ENCODE results near the gene AGPAT4.

AGPAT4 gene

GRCh38 chr6:161137839-161138542 is 135.9 kb downstream of the AGPAT4 start:
- WGBS, 2 experiments (ENCODE audit: insufficient coverage in 2 of 2) = 94 to 98% methylated on average over 7 to 8 of the region's 12 CpGs
- Histone ChIP-seq H3K4me3 (ENCODE audit: extremely low read depth, insufficient read depth, low read length, poor library complexity, severe bottlenecking) (no peak overlapping the region), H3K36me3 (ENCODE audit: control insufficient read depth, insufficient read depth, low read length) (peaks cover 76% of the 10 kb centered on the region), H3K4me1 (ENCODE audit: control insufficient read depth, insufficient read depth, low read length, poor library complexity, severe bottlenecking) (no peaks in the 10 kb centered on the region), H3K9me3 (ENCODE audit: control insufficient read depth, low read length) (no peaks in the 10 kb centered on the region), H3K27ac (ENCODE audit: low read depth, low read length, severe bottlenecking) (no peak overlapping the region)

GRCh38 chr6:161137320-161137719 is 136.5 kb downstream of the AGPAT4 start:
- H3K36me3 ChIP-seq (ENCODE audit: control insufficient read depth, insufficient read depth, low read length) = peaks cover 76% of the 10 kb centered on the region
- 95 to 97% methylated on average over 10 to 11 of the region's 11 CpGs for WGBS, 2 experiments (ENCODE audit: insufficient coverage in 2 of 2)
- no peak overlapping the region for H3K27ac ChIP-seq (ENCODE audit: low read depth, low read length, severe bottlenecking)
- no peaks in the 10 kb centered on the region for H3K9me3 ChIP-seq (ENCODE audit: control insufficient read depth, low read length)
- H3K4me3 ChIP-seq (ENCODE audit: extremely low read depth, insufficient read depth, low read length, poor library complexity, severe bottlenecking) = no peak overlapping the region
- no peaks in the 10 kb centered on the region for H3K4me1 ChIP-seq (ENCODE audit: control insufficient read depth, insufficient read depth, low read length, poor library complexity, severe bottlenecking)

- no peak overlapping the region for H3K4me3 ChIP-seq (ENCODE audit: extremely low read depth, insufficient read depth, low read length, poor library complexity, severe bottlenecking)
- WGBS, 2 experiments (ENCODE audit: insufficient coverage in 2 of 2) = 94 to 95% methylated on average over 9 to 11 of the region's 11 CpGs
- H3K36me3 ChIP-seq (ENCODE audit: control insufficient read depth, insufficient read depth, low read length) = peaks cover 82% of the 10 kb centered on the region
- H3K27ac ChIP-seq (ENCODE audit: low read depth, low read length, severe bottlenecking) = no peak overlapping the region
- no peaks in the 10 kb centered on the region for H3K9me3 ChIP-seq (ENCODE audit: control insufficient read depth, low read length)
- H3K4me1 ChIP-seq (ENCODE audit: control insufficient read depth, insufficient read depth, low read length, poor library complexity, severe bottlenecking) = no peaks in the 10 kb centered on the region
Observed at GRCh38 chr6:161136655-161137054, 137.2 kb downstream of the AGPAT4 start.

- no peaks in the 10 kb centered on the region for H3K9me3 ChIP-seq (ENCODE audit: control insufficient read depth, low read length)
- H3K4me3 ChIP-seq (ENCODE audit: extremely low read depth, insufficient read depth, low read length, poor library complexity, severe bottlenecking) = no peak overlapping the region
- H3K36me3 ChIP-seq (ENCODE audit: control insufficient read depth, insufficient read depth, low read length) = peaks cover 84% of the 10 kb centered on the region
- 92 to 93% methylated on average over 21 to 22 of the region's 23 CpGs for WGBS, 2 experiments (ENCODE audit: insufficient coverage in 2 of 2)
- H3K4me1 ChIP-seq (ENCODE audit: control insufficient read depth, insufficient read depth, low read length, poor library complexity, severe bottlenecking) = no peaks in the 10 kb centered on the region
- no peak overlapping the region for H3K27ac ChIP-seq (ENCODE audit: low read depth, low read length, severe bottlenecking)
Observed at GRCh38 chr6:161135695-161136591, 137.9 kb downstream of the AGPAT4 start.

- no peak overlapping the region for H3K4me3 ChIP-seq (ENCODE audit: extremely low read depth, insufficient read depth, low read length, poor library complexity, severe bottlenecking)
- whole genome bisulfite sequencing, 2 experiments (ENCODE audit: insufficient coverage in 2 of 2) = 97 to 99% methylated on average over 16 to 17 of the region's 17 CpGs
- H3K27ac ChIP-seq (ENCODE audit: low read depth, low read length, severe bottlenecking) = no peak overlapping the region
- H3K36me3 ChIP-seq (ENCODE audit: control insufficient read depth, insufficient read depth, low read length) = peaks cover 86% of the 10 kb centered on the region
- H3K4me1 ChIP-seq (ENCODE audit: control insufficient read depth, insufficient read depth, low read length, poor library complexity, severe bottlenecking) = no peaks in the 10 kb centered on the region
- H3K9me3 ChIP-seq (ENCODE audit: control insufficient read depth, low read length) = no peaks in the 10 kb centered on the region
Observed at GRCh38 chr6:161134550-161135298, 139.1 kb downstream of the AGPAT4 start.

GRCh38 chr6:161133963-161134362 is 139.9 kb downstream of the AGPAT4 start:
- peaks cover 86% of the 10 kb centered on the region for H3K36me3 ChIP-seq (ENCODE audit: control insufficient read depth, insufficient read depth, low read length)
- H3K27ac ChIP-seq (ENCODE audit: low read depth, low read length, severe bottlenecking) = no peak overlapping the region
- H3K9me3 ChIP-seq (ENCODE audit: control insufficient read depth, low read length) = peaks cover under 1% of the 10 kb centered on the region
- H3K4me3 ChIP-seq (ENCODE audit: extremely low read depth, insufficient read depth, low read length, poor library complexity, severe bottlenecking) = no peak overlapping the region
- WGBS, 2 experiments (ENCODE audit: insufficient coverage in 2 of 2) = 91 to 98% methylated on average over 5 to 6 of the region's 9 CpGs
- H3K4me1 ChIP-seq (ENCODE audit: control insufficient read depth, insufficient read depth, low read length, poor library complexity, severe bottlenecking) = no peaks in the 10 kb centered on the region

- 87 to 94% methylated on average over 10 to 11 of the region's 11 CpGs for WGBS, 2 experiments (ENCODE audit: insufficient coverage in 2 of 2)
- Histone ChIP-seq H3K4me3 (ENCODE audit: extremely low read depth, insufficient read depth, low read length, poor library complexity, severe bottlenecking) (no peak overlapping the region), H3K4me1 (ENCODE audit: control insufficient read depth, insufficient read depth, low read length, poor library complexity, severe bottlenecking) (no peaks in the 10 kb centered on the region), H3K36me3 (ENCODE audit: control insufficient read depth, insufficient read depth, low read length) (peaks cover 88% of the 10 kb centered on the region), H3K9me3 (ENCODE audit: control insufficient read depth, low read length) (peaks cover 11% of the 10 kb centered on the region), H3K27ac (ENCODE audit: low read depth, low read length, severe bottlenecking) (no peak overlapping the region)
Observed at GRCh38 chr6:161132384-161132783, 141.5 kb downstream of the AGPAT4 start.

GRCh38 chr6:161130967-161131766 is 142.7 kb downstream of the AGPAT4 start:
- Histone ChIP-seq H3K9me3 (ENCODE audit: control insufficient read depth, low read length) (peaks cover 22% of the 10 kb centered on the region), H3K36me3 (ENCODE audit: control insufficient read depth, insufficient read depth, low read length) (peaks cover 91% of the 10 kb centered on the region), H3K4me3 (ENCODE audit: extremely low read depth, insufficient read depth, low read length, poor library complexity, severe bottlenecking) (no peak overlapping the region), H3K4me1 (ENCODE audit: control insufficient read depth, insufficient read depth, low read length, poor library complexity, severe bottlenecking) (no peaks in the 10 kb centered on the region), H3K27ac (ENCODE audit: low read depth, low read length, severe bottlenecking) (no peak overlapping the region)
- WGBS, 2 experiments (ENCODE audit: insufficient coverage in 2 of 2) = 96 to 100% methylated on average over 2 of the region's 3 CpGs

GRCh38 chr6:161130541-161130940 is 143.3 kb downstream of the AGPAT4 start:
- peaks cover 29% of the 10 kb centered on the region for H3K9me3 ChIP-seq (ENCODE audit: control insufficient read depth, low read length)
- H3K27ac ChIP-seq (ENCODE audit: low read depth, low read length, severe bottlenecking) = no peak overlapping the region
- H3K4me3 ChIP-seq (ENCODE audit: extremely low read depth, insufficient read depth, low read length, poor library complexity, severe bottlenecking) = no peak overlapping the region
- WGBS, 2 experiments (ENCODE audit: insufficient coverage in 2 of 2) = 87 to 92% methylated on average over 6 to 7 of the region's 7 CpGs
- peaks cover 88% of the 10 kb centered on the region for H3K36me3 ChIP-seq (ENCODE audit: control insufficient read depth, insufficient read depth, low read length)
- no peaks in the 10 kb centered on the region for H3K4me1 ChIP-seq (ENCODE audit: control insufficient read depth, insufficient read depth, low read length, poor library complexity, severe bottlenecking)

- H3K9me3 ChIP-seq (ENCODE audit: control insufficient read depth, low read length) = peaks cover 30% of the 10 kb centered on the region
- H3K36me3 ChIP-seq (ENCODE audit: control insufficient read depth, insufficient read depth, low read length) = peaks cover 70% of the 10 kb centered on the region
- H3K27ac ChIP-seq (ENCODE audit: low read depth, low read length, severe bottlenecking) = no peak overlapping the region
- 87 to 88% methylated on average over 11 of the region's 12 CpGs for WGBS, 2 experiments (ENCODE audit: insufficient coverage in 2 of 2)
- no peaks in the 10 kb centered on the region for H3K4me1 ChIP-seq (ENCODE audit: control insufficient read depth, insufficient read depth, low read length, poor library complexity, severe bottlenecking)
- H3K4me3 ChIP-seq (ENCODE audit: extremely low read depth, insufficient read depth, low read length, poor library complexity, severe bottlenecking) = no peak overlapping the region
Observed at GRCh38 chr6:161128680-161129196, 145.1 kb downstream of the AGPAT4 start.
